Activated naive CD8-positive, alpha-beta T cell treated with anti-CD3 and anti-CD28 coated beads, Interleukin-2, amount 50 U/mL, for 16 hours (primary cell): ENCODE data around the gene TEX28.
"Not testable (repeated sequence)": the region's sequence is repeated elsewhere in the genome, so short reads cannot be mapped to it uniquely, and the experiment has no call there.

ENCODE experiments used
- DNase-seq: peaks from one replicate; pipeline ENCODE4 v3.0.0-alpha.2; 2020; ENCODE audit warnings: low read depth, low spot score

Gene TEX28

DNA sequence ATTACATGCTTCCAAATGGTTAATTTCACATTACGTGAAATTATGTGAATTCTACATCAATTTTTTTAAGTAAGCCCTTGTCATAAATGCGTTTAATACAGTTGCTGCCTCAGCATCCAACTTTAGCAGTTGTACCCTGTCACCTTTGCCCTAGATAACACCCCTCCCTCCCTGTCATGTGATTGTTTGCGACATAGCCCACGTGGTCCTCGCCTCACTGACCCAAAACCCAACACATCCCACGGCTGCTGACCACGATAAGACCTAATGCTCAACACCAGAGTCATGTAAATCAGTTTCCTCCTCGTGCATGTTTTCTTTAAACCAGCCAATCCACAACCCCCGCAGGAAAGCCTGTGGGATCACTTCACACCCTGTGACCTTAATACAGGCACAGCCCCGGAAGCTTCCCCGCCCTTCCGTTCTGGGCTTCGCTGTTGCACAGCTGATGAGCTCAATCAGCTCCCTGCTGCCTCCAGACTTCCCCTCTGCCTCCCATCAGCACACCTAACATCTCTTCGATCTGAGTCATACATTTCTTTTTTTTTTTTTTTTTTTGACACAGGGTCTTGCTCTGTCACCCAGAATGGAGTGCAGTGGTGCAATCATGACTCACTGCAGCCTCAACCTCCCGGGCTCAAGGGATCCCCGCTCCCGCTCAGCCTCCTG lies 47.4 kb downstream of the TEX28 start:
- DNase-seq = not testable (repeated sequence)

DNA sequence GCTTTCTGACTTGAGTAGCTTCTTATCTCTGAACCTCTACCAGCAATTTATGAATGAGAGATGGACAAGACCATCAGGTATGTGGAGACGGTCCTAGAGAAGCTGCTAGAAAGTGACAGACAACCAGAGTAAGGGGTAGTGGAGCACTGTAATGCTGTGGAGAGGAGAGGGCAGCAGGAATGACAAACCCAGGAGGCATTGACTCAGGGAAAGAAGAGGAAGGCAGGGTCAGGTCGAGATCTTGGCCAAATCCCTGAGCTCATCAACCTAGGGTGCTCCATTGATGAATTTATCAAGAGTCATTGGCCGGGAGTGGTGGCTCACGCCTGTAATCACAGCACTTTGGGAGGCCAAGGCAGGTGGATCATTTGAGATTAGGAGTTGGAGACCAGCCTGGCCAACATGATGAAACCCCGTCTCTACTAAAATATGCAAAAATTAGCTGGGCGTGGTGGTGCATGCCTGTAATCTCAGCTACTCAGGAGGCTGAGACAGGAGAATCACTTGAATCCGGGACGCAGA lies 54.9 kb downstream of the TEX28 start:
- not testable (repeated sequence) for DNase-seq

DNA sequence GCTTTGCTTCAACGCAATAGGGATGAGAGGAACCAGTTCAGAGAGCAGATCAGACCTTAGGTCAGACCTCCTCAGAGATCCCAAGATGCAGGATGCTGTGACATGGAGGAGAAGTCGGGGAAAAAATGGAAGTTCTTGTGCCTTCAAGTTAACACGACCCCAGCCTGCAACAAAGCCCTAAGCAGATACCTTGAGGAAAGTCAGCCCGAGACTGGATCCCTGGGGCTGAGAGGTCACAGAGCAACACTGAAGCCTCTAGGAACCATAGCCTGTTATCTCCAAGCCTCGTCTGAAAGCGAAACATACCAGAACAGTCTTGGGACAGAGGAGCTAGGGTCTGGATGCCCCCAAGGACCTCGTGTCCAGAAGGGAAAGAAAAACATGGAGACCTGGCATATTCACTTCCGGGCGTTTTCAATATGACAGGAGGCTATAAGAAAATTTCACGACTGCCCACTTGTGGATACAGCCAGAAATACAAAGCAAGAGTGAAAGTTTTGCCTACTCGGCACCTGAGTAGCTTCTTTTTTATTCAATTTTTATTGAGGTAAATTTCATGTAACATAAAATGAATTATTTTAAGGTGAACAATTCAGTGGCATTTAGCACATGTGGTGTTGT lies 55.9 kb downstream of the TEX28 start:
- DNase-seq = not testable (repeated sequence)

DNA sequence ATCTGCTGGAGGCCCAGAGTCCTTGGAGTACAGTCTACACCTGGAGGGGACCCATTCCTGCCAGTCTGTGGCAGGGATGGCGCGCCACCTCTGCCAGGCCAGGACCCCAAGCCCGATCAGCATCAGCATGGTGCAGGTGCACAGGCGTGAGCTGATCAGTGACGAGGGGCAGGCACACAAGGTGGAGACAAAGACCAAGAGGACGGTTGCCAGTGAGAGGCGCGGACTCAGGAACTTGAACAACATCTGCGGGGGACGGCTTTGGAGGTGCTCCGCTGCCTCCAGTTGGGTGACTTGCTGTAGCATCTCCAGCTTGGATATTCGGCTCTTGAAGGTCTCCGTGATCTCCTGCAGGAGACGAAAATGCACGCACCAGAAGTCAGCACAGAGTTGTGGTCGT lies 61.3 kb downstream of the TEX28 start:
- DNase-seq = not testable (repeated sequence)

DNA sequence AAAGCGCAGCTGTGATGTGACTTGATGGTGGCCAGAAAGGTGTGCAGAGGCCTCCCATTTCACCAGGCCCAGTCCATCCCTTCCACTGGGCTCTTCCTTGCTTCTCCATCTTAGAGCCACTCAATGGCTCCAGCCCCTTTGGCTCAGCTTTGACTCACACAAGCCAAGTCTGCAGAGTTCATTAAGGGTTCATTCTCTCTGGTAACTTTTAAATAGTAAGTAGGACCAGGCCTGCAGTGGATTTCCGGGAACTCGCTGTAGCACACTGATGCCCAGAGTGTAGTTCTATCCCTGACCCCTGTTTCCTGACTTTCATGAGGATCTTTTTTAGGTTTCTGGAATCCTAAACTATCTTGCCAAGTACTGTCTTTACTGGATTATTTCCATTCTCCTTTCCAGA lies 63.5 kb downstream of the TEX28 start:
- not testable (repeated sequence) for DNase-seq

DNA sequence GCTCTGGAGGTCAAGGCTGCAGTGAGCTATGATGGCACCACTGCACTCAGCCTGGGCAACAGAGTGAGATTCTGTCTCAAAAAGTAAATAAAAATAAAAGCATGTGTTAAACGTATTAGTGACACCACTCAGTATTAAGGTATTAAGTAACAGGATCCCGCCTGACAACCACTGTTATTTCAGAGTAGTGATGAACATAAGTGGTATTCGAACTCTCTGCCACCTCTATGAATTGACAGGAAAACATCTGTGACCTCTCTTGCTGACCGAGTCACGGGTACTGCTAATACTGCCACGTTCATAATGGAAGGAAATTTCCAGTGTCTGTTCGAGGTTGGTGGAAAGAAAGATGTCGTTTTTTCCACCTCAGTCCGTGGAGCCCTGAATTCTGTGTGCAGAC lies 68.2 kb downstream of the TEX28 start:
- not testable (repeated sequence) for DNase-seq

DNA sequence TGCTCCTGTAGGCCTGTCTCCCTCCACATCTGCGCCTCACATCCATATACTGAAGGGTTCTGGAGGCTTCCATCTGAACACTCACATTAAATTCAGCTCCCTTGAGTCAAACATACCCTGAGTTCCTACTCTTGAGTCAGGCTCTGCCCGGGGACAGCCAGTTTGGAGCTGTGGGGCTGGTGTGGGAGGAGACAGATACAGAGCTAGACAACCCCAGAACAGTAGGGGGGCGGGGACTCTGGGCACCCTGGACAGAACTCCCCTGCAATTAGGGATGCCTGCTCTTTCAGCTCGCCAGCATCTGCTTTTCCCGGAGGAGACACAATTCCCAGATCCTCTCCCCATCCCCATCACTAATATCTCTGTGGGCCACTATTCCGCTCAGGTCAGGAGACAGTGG lies 69.6 kb downstream of the TEX28 start:
- DNase-seq = not testable (repeated sequence)
